Measurements from ENCODE around the gene RHAG. TPM values are rescaled to one million over a fixed set of nuclear protein-coding genes. Genes with fewer than 3 reads are reported as not detected.
"Not testable (repeated sequence)": the region's sequence is repeated elsewhere in the genome, so short reads cannot be mapped to it uniquely, and the experiment has no call there.

Gene RHAG
- total RNA-seq, result 3.0 TPM

DNA sequence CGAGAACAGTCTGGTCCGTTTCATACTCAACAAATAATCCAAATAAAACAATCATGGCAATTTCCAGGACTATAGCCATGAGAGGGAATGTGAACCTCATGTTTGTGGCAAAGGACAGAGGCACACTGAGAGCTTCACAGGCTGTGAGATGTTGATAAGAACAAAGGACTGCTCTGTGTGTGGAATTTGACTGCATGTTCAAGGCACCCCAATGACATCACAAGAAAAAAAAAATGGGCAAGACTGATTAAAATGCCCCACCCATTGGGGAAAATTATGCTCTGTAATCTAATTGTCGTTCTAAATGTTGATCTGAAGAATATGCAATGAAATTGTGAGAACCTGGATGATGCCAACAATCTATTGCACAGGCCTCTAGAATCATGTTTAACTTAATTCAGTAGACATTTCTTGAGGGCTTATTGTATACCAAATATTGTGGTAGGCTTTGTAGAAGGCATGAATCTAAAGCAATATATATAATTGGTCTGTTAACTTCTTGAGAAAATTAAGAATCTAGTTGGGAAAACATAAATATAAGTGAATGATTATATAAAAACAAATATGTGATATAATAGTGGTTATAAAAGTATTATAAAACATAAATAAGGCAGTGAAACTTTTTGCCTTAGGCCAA, at the start of gene RHAG:
Gene RHAG, minus strand, starts transcription at position 127 of the 637 bp plus-strand sequence. Its CDS starts 27 bp downstream, at position 100.
- DNase-seq, result peak; percentile 2

DNA sequence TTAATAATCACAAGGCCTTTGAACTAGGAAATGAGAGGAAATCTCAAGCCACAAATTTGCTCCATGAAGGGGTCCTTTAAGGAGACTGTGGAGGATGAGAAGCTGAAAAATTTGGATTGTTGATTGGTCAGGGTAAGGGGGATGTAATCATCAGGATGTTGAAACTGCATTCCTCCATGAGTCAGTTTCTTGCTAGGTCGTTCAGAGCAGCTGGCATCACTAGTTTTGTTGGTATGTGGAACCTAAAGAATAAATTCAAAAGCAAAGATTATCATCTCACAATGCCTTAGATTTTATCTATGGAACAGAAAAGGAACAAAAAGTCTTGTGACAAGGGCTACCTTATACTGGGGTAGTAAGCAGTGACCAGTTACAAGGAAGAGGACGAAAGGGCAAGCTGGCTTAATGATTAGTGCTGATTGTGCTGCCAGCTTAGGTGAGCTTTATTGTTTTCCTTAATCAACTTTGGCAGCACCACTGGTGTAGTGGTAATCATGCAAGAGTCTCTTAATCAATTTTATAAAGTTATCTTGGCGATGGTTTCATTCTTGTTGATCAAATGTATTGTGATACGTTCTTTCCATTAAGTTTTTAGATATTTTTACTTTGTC, 40.1 kb upstream of the RHAG start:
- no peak for DNase-seq

DNA sequence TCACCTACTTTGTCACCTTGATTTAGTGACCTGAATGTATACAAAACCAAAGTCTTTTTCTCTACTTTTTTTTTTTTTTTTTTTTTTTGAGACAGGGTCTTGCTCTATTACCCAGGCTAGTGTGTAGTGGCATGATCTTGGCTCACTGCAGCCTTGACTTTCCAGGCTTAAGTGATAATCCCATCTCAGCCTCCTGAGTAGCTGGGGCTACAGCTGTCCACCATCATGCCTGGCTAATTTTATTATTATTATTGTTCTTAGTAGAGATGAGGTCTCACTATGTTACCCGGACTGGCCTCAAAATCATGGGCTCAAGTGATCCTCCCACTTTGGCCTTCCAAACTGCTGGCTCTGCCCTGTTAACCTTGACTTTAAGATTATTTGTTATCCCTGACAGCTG, 39.2 kb upstream of the RHAG start:
- DNase-seq, result no peak

DNA sequence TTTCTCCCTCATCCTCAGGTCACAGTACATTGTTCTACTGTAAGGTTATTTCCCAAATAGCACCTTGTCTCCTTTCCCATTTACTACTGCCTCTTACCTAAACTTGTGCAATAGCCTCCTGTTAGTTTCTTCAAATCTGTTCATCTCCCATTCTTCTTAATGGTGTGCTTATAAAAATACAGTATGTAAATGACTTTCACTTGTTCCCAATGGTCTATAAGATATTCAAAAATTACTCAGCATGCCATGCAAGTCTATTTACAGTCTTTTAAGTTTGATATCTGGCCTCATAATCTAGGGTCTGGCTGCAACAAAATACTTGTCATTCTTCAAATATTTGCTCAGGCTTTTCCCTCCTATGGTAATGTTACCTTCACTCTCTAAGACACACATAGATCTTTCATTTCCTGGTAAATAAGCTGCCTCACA, 31.5 kb upstream of the RHAG start:
- DNase-seq, result no peak

DNA sequence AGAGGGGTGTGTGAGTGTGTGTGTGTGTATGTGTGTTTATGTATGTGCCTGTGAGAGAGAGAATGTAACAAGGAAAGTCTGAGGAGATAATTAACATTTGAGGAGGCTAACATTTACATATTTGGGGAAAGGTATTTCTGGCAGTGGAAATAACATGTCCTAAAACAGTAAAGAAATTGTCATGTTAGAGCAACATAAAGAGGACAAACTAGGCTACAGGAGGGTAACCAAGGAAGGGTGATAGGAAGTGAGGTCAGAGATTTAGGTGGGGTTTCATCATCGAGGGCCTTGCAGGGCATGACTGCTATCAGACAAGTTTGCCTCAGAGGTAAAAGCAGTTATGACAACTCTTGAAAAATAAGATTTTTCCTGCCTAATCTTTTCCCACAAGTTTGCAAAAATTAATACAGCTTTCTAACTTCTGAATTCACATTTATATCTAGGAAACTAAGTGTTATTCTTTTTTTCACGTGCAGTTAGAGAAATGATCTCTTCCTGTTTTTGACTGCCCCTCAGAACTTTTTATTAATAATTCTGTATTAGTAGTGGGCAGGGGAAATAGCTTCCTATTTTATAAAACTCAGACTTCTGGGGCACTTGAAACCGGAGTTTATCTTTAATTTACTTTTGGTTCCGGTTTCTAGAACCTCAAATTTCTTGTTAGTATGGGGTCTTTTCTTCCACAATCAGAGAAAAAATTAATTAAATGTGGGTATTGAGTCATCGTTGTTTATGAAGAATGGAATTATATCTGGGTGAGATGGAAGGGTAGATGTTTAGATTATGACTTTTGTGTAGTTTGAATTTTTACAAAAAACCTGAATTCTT, 30.5 kb upstream of the RHAG start:
- no peak for DNase-seq

DNA sequence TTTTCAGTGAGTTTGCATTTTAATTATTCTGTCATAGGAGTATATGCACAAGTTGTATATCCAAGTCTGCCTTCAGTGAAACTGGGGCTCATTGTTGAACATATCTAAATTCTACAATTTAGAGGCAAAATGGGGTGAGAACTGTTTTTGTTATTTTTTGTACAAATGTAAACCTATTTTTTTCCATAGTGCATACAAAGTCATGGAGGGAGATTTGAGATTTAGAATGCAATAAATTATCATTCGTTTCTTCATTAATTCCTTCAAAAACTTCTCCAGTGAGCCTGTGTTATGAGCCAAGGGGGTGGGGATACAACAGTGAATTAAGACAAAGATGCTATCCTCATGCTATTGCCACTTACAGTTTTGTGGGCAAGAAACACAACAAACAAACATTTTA, 29.8 kb upstream of the RHAG start:
- DNase-seq, result no peak

DNA sequence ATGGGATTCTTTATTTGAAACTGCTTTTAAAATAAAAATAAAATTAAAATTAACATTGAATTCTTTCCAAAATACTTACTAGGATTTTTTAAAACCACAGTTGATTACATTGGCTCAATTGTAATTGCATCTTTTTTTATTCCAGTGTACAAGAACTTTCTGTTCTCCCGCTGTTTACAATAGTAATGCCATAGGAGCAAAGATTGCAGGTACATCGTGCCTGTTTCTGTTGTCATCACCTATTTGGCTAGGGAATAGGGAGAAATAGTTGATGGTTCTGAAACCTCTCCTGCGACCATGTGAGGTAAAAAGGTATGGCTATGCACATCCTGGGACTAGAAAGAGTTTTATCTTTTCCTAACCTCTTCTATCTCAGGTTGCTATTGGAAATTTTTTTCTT, 28.2 kb upstream of the RHAG start:
- DNase-seq, result no peak

DNA sequence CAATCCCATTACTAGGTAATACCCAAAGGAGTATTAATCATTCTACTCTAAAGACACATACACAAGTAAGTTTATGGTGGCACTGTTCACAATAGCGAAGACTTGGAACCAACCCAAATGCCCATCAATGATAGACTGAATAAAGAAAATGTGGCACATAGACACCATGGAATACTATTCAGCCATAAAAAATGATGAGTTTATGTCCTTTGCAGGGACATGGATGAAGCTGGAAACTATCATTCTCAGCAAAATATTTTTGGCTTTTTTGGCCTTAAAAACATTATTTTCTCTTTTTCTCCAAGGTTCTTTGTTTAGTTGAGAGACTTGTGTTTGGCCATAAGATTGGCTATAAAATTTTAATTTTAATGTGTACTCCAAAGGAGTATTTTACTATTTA, 27.4 kb upstream of the RHAG start:
- not testable (repeated sequence) for DNase-seq

DNA sequence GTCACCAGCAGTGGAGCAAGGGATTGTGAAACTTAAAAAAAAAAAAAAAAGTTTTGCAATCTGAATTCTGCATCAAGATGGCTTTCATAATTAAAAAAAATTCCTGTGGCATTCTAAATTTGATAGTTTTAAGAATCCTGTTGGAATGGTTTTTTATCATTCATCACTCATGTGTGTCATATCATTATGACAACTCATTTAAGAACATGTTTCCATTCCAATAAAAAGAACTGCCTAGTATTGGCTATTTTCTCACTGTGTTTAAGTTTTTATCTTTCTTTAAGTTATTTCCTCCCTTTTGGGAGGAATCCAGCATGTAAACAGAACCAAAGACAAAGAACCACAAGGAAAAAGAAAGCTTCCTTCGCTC, 26.2 kb upstream of the RHAG start:
- DNase-seq, result no peak

DNA sequence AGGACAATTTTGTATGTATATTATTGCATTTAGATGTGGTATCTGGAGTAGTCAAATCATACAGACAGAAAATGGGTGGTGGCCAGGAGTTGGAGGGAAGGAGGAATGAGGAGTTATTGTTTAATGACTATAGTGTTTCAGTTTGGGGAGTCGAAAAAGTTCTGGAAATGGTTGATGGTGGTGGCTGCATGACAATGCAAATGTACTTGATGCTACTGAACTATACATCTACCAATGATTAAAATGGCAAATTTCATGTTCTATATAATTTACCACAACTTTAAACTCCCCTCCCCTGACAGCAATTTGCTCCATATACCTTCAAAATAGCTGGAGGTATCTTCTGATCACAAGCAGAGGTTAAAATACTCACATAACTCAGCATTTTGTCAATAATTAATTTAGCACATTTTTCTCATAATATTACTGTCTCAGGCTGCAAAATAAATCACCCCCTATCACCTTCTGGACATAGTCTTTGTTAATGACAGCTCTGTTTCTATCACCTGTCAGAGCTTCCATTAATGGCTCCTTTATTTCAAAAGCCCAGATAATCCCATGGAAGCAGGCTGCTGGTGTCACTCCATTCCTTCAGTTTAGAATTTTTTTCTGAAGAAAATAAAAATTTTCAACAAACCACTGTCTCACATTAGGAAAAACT, 25.7 kb upstream of the RHAG start:
- no peak for DNase-seq

DNA sequence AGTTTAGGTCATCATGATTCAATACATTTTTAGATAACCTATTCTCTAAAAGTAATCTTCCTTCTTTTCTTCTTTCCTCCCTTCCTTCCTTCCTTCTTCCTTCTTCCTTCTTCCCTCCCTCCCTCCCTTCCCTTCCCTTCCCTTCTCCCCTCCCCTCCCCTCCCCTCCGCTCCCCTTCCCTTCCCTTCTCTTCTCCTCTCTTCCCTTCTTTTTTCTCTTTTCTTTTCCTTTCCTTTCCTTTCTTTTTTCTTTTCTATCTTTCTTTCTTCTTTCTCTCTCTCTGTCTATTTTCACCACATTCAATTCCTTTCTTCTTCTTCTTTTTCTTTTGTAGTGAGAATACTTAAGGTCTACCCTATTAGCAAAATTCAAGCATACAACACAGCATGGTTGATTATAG, 17.3 kb upstream of the RHAG start:
- no peak for DNase-seq

DNA sequence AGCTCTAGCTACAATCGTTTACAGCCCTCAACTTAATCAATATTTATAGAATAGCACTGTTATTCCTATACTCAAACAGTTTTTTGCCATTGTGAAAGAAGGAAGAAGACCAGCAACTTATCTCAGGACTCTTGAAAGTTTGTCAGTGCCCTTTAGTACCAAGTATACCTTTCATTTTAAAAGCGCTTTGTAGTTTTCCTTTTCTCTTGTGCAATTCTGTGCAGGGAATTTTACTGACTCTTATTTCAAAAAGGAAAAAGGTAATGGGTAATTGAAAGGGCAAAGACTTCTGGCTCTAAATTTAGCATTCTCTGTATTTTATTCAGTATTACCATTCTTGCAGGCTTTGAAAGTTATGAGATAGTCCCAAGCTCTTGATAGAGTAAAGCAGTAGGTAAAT, 16.8 kb upstream of the RHAG start:
- no peak for DNase-seq

DNA sequence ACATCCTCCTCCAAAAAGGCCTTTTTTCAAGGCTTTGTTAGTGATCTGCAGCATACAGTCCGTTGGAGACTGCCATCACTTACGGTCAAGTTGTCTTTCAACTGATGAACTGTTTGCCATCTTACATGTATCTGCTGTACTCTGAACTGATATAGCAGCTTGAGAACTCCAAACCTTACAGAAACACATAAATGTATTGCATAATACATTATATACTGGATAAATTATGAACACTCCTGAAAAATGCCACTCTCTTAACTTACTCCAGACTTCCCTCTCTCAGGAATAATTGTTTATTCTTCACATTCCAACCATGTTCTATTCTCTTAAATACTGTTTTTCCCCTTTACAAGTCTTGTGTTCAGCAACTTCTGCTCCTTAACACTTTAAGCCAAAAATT, 14.6 kb upstream of the RHAG start:
- no peak for DNase-seq

DNA sequence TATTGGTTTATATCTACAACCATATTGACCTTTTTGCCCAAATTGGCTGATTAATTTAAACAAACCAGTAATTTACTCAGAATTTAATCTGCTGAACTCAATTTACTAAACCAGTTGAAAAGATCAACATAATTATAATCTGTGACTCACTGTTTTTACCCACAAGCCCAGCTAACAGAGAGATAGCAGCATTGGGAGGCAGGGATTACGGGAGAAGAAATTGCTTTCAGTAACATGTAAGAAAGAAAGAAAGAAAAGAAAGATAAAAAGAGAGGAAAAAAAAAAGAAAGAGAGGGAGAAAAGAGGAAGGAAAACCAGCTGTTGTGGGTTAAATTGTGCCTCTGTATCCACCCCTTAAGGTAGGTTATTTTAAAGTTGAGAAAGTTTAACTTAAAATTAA, 13.3 kb upstream of the RHAG start:
- no peak for DNase-seq

DNA sequence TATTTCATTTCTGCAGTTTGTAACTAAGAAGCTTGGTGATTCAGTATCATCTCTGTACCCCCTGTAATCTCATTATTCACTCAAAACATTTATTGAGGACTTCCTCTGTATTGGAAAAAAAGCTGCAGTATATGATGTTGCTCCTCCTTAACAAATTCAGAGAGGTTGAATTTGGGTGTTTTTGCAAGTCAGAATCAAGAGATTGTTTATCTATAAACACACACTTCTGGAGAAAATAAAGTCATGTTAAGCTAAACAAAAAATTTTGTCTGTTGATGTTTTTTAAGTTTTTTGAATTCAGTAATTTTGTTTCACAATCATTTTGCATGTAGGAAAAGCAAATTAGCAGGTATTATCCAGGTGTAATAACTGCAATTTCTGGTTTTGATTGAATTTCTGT, 11.4 kb upstream of the RHAG start:
- no peak for DNase-seq

DNA sequence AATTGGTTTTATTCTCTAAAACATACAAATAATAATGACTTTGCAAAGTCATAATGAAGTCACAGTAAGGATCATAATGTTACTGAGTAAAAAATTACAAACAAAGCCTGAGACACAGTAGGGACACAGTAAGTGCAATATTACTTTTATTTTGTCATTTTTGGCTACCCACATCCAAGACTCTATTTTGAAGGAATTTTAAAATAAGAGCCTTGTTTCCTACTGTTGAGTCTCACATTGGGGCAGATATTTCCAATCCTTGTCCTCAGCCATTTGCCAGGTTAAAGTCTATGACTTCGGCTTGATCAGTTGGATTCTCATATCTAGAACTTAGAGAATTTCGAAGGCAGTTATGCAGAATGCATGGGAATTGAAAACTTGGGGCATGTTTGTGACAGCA, 10.8 kb upstream of the RHAG start:
- no peak for DNase-seq

DNA sequence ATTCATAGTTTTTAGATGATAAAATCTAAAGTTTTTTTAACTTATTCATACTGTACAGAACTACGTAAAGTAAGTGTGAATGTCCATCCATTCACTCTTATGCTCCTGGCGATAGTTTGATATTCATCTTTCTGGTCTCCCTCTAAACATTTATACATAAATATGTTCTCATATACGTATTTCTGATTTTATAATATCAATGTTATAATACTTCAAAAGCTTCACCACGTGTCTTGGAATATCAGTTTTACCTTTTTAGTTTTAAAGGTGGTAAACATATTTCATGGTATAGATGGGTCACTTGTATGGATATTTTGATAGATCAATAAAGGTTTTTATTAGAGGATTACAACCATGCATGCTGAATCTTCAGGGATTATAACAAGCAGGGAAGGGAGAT, 10.3 kb upstream of the RHAG start:
- DNase-seq, result no peak

DNA sequence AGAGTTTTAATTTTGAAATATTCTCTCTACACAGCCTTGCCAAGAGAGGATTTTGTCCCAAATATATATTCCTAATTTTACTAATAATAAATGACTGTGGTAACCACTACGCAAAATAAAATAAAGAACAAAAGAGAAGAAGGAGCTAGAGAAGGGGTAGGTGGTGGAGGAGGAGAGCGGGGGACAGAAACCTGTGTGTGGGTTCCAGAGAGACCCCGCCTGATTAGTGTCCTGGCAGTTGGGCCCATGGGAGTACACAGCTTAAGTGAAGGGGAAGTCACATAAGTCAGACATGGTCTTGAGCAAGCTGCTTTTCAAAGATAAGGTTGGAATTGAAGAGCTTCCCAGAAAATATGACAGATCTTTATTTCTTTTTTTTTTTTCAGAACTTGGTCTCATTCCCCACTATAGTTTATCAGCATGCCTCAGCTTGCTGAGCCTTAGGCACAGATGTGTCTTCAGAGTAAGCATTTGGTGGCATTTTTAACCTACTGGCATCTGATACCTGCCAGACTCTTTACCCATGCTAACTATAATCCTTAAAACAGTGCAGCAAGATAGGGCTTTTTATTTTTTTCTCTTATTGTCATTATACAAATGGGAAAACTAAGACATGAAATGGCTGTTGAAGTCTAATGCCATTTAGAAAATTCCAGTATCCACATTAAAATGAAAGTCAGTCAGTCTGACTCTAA, 9.6 kb upstream of the RHAG start:
- DNase-seq, result peak; percentile 6

DNA sequence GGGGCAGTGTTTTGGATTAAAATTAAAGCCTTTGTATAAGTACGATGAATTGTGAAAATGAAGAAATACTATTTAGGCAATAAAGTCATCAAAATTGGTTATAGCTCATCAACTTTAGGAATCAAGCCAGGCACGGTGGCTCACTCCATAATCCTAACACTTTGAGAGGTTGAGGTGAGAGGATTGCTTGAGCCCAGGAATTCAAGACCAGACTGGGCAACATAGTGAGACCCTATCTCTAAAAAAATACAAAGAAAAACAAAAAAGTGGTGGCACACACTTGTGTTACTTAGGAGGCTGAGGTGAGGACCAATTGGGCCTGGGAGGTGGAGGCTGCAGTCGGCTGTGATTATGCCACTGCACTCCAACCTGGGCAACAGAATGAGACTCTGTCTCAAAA, 8.5 kb upstream of the RHAG start:
- no peak for DNase-seq

DNA sequence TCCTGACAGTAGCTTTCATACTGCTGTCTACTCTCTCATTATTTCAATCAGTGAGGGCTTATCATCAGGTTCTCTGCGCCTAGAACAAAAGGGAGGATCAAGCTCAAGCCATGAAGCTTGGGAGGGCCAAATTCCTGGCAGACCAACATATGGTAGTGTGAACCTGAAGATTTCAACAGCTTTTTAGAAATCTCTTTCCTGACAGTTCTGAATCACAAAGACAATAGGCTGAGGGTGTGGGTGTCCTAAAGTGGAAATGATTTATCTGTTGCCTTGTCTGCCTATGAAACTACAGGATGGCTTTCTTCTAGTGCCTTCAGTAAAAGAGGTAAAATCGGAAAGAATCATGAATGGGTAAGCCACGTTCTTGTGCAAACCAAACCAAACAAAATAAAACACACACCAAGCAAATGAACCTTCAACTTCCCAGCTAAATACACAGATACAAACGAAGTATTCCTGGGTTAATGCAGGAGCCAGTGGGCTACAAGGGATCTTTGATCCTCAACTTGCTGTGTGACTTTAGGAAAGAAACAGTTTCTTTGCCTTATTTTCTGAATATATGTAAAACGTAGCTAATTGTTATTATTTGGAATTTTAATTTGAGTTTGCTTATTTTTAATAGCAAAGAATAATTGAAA, 2.7 kb upstream of the RHAG start:
- DNase-seq, result no peak

DNA sequence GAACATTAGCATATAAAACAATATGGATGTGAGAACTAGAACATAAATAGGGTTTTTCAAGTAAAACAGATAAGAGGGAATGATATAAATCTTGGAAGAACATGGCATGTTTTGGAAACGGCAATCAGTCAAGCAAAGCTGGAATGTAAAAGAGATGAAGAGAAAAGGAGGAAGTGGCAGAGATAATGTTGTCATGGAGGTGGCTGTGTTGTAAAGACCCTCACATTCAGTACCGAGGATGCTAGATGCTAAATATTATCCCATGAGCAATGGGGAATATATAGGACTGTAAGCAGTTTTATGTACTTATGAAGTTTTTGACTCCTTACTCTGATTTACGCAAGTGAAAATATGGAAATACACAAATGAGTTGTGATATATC, 702 bp upstream of the RHAG start:
- no peak for DNase-seq
